GM12872 (cell line): ENCODE measurements around the gene OXA1L.
A peak's percentile ranks its signal among the peaks of the same experiment; 100 is the strongest.

ENCODE experiments used
- CTCF ChIP-seq: IDR thresholded peaks from 3 replicates; pipeline ENCODE4 v1.5.1; 2011; ENCODE audit warnings: low read depth, mild to moderate bottlenecking, low read length, moderate library complexity; ENCODE audit not compliant: insufficient read depth

OXA1L gene

GRCh38 chr14:22811722-22812121 is 45.2 kb downstream of the OXA1L start:
- TF ChIP-seq CTCF = no peak

GRCh38 chr14:22812744-22813143 is 46.3 kb downstream of the OXA1L start:
- peak; percentile 36; the same call in 1 of the 3 replicates for TF ChIP-seq CTCF

DNA sequence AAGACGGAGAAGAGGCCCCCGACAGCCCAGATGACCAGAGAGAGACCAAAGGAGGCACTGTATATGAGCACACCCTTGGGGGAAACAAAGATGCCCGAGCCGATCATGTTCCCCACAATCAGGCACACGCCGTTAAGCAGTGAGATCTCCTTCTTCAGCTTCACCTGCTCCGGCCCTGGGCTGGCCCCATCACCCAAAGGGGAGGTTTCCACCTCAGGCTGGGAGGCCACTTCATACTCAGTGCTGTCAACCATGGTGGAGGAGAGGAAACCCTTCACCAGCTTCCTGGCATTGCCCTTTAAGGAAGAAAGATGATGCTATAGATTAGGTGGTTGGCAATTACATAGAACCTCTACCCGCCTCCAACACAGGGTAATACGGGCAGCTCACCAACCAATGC is 46.7 kb downstream of the OXA1L start:
- no peak for TF ChIP-seq CTCF

DNA sequence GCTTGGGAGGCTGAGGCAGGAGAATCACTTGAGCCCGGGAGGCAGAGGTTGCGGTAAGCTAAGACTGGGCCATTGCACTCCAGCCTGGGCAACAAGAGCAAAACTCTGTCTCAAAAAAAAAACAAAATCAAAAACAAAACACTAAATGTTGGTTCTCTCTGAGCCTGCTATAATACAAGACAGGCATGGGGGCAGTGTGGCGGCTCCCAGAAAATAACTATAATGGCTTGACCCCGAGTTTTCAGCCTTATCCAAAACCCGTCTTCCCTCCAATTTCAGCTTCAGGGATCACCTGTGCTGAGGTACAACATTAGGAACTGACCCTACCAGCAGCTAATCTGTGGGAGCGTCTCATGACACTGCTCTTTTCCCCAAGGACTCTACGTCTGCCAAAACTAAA is 47.9 kb downstream of the OXA1L start:
- no peak for TF ChIP-seq CTCF

DNA sequence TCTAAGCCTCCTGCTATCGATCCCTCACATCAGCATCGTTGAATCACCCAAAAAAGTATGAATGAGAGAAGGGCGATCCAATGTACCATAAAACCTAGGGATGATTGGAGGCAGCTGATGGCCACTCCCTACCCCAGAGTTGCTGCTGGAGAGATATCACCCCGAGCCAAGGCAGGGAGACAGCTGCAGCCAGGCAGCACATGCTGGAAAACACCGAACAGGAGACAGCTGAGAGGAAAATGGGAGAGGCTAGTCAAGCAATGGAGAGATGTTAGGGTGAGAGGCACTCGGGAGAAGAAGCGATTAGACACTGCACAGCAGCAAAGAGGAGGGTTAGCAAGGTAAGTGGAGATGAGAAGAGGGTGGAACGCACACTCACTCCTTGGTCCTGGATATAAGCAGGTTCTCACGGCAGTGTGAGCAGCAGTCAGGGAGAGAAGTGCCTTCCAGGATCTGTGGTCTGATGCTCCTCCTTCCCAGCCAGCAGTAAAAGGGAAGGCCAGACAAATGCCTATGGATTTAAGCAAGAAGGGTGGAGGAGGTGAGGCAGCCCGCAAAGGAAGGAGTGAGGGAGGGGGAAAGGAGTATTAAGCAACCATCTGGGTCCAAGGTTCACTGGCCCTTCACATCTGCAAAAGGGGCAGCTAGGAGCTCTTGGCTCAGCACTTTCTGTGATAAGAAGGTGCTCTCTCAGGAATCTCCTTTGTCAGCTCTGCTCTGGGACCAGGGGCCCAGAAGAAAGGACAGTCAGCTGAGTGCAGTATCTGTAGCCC is 48.6 kb downstream of the OXA1L start, which contains the start of gene SLC7A7:
Gene SLC7A7, minus strand, starts transcription at position 495 of the 773 bp plus-strand sequence. CDS start 2,037 bp downstream, outside the sequence.
- no peak for TF ChIP-seq CTCF

- TF ChIP-seq CTCF = no peak
Measured at GRCh38 chr14:22819151-22819988, 52.9 kb downstream of the OXA1L start.

DNA sequence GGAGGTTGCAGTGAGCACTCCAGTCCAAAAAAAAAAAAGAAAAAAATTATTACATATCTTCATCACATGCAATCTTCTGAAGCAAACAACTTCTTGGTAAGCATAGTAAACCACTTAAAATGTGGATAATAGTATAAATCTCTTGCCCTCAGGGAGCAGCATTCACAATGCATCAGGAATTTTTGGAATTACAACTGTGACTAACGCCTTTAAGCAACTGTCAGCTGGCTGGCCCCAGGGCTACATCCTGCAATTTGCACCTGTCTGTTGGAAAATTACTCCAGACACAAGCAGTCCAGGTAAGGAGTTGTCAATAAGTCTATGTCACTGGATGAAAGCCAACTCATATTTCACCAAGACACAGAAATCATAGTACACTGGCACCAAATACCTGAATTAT is 54.2 kb downstream of the OXA1L start:
- TF ChIP-seq CTCF = no peak
